Measurements from ENCODE around the gene VSTM4.

Gene VSTM4

DNA sequence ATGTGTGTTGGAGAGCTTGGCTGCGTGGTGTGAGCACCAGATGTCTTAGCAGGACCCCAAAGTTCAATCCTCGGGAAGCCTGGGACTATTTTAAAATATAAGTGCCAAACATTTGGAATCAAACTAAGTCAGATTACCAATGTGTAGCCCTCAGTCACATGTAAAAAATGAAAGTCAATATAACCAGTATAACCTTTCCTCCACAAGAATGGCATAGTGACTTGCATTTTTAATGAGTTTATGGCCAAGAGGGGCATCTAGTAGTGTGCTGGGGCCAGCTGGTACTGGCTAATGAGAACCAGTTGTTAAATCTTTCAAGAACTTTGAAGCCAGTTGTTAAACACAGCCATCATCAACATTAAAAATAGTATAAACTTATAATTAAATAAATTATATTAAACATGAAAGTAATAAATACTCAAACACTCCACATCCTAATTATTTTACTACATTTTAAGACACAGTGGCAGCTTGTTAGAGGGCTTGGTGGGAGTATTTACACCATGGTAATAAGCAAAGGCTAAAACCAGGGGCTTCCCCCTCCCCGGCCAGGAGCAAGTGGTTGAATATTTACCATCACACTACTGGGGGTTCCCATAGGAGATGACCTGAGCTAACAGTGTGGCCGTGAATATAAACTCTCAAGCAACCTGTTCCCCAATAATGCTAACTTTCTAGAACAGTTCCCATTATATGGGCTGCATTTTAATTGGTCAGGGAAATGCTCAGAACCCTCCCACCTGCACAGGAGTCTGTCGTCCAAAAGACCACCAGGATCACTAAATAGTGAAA lies 26.4 kb upstream of the VSTM4 start:
- DNase-seq (ENCODE audit: low read depth): no peak

DNA sequence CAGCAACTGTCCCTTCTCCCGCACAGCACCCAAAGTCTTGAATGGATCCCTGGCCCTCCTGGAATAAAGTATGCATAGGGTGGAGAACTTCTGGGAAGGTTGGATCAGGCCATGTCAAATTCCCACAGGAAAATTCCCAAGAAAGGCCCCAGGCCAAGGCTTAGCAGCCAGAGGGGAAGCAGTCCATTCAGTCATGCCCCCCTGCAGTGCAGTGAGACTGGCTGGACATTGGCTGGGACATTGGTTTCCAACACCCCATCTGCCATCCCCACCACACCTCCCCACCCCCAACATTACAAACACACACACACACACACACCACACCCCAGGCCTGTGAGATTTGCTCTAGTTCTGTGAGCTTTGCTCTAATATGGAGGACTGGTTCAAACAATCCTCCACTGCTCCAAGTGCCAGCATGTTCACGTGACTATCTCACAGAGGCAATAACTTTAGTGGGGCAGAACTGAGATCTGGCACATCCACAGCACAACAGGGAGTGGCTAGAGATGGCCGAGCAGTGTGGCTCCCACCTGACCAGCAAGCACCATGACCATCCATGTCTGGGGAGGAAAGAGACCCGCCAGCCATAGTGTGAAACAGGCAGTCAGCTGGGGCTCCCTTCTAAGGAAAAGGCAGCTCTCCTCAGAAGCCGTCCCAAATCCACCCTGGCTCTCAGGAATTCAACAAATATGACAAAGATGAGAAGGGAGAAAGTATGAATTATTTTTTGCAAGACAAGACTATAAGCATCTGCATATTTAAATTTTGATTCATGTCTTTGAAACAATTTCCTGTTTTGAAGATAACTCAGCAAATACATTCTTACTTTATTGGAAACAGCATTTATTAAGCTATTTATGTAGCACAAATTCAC lies 25.2 kb upstream of the VSTM4 start:
- DNase-seq (ENCODE audit: low read depth): peak; percentile 42

DNA sequence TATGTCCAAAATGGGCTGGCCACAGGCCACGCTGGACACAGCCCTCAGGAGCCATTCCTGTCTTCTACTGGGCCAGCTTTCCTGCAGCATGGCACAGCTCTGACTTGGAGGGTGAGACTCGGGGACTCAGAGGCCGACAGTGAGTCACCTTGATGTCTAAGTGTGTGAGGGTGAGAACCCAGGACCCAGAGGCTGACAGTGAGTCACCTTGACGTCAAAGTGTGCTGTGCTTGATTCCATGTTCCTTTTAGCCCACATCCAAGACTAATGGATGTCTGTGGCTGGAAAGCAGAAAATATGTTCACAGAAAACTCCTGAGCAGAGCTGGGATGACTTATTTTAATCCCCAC lies 24.5 kb upstream of the VSTM4 start:
- DNase-seq (ENCODE audit: low read depth): peak; percentile 99

DNA sequence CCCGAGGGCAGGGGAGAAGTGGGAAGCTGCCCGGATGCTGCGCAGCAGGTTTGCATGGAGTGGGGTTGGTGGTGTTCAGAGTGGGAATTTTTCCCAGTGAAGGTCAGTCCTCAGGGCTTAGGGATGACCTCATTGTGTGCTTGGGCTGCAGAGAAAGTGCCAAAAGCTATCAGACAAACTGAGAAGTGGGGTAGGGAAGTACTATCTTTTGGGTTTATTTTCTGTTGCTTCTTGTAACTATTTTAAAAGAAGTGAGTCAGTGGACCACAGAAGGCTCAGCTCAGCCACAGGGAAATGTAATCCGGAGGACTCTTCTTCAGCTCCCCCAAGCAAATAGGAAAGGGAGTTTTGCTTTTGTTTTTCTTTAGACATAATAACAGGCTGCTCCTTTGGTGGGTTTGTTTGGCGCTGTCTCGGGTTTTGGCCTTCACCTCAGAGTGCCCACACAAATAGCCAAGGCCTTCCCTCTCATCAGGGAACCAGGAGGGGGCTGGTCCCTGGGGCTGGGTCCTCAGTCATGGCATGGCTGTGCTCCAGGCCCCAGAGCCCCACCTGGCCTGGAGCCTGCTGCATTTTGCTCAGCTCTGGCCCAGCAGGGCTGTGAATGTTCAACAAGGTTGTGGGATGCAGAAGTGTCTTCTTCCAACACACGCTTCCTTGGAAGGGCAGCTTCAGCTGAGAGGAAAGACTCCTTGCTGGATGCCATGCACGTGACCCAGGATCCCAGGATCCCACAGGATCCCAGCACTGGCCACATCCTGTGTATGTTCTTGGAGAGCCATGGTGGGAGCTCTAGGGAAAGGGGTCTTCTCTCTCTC lies 23.9 kb upstream of the VSTM4 start:
- peak; percentile 78 for DNase-seq (ENCODE audit: low read depth)

DNA sequence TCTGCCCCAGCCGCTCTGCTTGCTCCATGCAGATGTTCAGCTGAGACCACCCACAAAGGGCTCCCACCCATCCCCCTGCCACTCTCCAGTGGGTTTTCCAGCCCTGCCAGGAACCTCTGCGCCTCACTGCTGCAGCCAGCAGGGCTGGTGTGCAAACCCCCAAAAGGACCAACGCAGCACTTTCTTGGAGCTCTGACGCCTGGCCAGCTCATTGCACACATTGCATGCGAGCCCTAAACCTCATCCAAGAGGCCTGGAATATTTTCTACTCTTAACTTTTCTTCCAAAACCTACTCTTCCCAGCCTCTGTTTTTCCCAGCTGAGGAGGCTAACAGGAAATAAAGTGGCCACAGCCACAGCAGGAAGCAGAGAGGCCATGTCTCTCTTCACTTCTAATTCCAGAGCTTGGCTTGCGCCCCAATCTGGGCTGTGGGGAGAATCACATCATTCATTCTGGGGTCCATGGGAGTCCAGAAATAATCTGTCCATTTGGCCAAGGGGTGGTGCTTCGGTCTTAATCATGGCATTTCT lies 23.1 kb upstream of the VSTM4 start:
- DNase-seq (ENCODE audit: low read depth): peak; percentile 63

DNA sequence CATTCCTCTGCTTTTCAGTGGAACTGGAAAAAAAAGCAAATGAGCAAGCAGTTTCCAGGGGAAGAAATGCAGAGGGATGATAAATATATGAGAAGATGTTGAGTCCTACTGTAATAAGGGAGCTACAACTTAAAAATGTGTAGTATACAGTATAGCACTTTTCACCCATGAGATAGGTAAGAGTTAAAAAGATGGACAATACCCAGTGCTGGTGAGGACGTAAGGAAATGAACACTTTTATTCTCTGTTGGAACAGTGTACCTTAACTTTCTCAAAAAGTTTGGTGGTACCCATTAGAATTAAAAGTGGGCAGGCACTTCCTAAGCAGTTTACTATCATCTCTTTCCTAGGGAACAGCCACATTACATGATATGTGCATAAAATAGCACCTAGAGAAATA lies 21.2 kb upstream of the VSTM4 start:
- DNase-seq (ENCODE audit: low read depth): no peak

DNA sequence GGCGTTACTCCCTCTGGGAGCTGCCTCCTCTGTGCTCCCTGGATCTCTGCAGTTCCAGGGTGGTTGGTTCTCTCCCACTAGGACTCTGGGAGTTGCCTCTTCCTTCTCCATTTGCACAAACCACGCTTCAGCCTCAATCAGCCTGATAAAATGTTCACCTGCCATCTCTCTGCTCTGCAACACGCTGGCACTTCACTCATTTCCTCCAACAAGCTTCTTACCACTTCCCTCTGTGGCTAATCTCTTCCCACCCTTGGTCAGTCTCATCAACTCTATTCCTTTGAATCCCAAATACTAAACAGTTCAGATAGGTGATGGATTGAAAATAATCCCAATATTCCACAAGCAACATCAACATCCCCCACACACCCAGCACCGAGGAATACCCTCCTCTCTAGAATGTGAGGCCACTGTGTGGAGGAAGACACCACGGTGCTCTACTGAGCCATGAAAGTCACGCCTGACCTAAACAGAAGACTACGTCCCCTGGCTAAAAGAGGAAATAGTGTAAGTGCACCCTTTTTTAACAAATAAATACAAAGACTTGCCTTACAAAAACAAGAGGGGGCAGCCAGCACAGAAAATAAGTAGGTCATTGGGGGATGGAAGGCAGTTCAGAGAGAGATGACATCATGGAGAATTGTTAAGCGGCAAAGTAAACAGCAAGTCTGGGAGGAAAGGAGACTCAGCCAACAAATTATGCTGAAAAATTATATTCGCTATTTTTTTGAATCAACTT lies 20.4 kb upstream of the VSTM4 start:
- no peak for DNase-seq (ENCODE audit: low read depth)

DNA sequence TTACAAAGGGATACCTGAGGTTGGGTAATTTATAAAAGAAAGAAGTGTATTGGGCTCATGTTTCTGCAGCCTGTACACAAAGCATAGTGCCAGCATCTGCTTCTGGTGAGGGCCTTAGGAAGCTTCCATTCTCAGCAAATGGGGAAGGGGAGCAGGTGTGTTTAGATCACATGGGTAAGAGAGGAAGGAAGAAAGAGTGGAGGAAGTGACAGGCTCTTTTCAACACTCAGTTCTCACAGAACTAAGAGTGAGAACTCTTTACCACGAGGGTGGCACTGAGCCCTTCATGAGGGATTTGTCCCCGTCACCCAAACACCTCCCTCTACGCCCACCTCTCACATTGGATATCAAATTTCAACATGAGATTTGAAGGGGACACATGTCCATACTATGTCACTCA lies 19.0 kb upstream of the VSTM4 start:
- no peak for DNase-seq (ENCODE audit: low read depth)

DNA sequence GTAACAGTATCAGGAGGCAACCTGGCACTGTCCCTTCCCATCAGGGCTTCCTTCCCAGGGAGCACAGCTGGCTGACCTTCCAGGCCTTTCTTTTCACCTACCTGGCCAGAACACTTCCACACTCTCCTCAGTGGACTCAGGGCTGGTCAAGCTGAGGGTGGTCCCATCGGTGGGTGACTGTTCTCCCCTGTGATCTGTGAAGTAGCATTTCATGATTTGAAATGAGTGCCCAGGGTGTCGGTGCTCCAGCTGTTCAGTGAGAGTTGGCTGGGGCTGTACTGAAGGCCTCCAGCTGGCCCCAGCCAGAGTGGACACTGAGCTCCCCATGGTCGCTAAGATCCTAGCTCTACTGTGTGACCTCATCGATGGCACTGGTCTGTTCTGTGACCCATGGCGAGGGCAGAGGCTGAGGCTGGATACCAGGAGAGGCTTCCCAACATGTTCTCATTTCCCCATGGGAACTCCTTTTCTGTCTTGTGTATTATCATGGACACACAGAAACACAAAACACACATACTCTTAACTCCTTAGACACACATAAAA lies 18.5 kb upstream of the VSTM4 start, which contains the start of gene FAM170B:
Gene FAM170B (minus strand): TSS at position 316 of the 543 bp plus-strand sequence. CDS start 103 bp downstream, at position 213.
- no peak for DNase-seq (ENCODE audit: low read depth)

DNA sequence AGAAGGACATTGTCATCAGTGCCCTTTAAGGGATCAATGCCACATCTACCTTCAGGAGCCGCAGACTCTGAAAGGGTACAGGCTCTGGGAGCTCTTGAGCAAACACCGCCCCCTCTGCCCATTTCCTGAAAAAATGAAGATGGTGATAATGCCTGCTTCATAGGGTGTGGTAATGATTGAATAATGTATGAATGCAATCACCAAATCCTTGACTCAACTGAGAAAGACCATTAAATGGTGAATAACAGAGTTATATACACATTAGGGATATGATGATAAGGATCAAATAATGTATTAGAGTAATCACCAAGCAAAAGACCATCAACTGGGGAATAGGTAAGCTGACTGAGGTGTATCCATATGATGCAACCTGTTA lies 17.0 kb upstream of the VSTM4 start:
- no peak for DNase-seq (ENCODE audit: low read depth)

DNA sequence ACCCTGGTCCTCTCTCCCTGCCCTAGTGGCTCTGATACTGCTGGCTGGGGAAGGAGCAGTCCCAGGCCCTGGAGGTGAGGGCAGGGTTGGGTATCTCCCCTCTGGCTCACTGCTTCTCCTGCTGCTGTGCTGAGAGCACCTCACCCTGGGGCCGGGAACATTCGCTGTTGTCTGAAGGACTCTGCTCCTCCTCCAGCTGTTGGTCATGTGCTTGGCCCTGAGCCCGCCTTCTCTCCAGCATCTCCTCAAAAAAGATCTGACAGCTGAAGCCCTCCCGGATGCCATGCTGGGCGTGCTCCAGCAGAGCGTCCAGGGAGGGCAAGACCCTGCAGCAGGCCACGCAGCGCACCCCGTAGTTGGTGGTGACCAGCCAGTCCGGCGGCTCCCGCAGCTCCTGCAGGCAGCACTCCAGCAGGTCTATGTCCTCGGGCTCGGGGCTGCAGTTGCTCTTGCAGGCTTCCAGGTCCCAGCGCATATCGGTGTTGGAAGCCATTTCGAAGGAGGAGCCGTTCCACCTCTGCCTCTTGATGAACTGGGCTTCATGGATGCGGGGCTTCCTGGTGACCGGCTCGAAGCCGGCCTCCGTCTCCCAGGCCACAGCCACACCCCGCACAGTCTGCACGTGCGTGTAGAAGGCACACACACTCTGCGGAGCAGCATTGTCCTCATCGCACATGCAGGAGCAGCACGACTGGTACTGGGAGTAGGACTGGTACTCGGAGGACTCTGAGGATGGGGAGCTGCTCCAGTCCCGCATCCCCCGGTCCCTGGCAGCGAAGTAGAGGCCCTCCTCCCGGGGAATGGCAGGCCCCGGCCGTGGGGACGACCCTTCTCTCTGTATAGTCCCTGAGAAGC lies 16.4 kb upstream of the VSTM4 start:
- no peak for DNase-seq (ENCODE audit: low read depth)

DNA sequence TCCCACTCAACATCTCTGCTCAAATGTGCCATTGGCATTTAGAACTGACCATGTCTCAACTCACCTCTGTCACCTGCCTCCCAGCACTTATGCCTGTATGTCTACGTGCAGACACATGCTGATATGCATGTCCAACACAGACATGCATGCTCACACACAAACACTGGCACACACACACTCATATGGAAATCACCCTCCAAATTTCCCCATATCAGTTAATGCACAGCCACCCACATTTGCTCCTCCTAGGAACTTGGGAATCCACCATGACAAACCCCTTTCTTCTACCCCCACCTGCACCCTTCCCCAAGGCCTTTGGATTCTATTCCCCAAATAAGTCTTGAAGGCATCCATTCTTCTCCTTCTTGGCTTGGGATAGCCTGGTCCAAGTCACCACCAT lies 14.1 kb upstream of the VSTM4 start:
- no peak for DNase-seq (ENCODE audit: low read depth)

DNA sequence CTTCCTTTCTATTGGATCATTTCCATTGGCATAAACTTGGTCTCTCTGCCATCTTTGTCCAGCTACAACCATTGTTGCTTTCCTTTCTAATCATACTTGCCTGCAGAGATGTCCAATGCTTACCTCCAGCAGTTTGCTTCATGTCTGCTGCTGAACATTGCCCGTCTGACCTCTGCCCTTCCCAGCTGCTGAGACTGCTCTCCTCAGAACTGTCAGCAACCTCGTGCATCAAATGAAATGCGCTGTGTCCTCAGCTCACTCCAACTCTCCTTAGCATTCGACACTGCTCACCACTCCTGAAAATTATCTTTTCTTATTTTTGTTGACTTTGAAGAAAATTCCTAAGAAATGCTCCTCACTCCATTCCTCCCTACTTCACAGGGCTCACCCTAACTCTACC lies 13.5 kb upstream of the VSTM4 start:
- no peak for DNase-seq (ENCODE audit: low read depth)

DNA sequence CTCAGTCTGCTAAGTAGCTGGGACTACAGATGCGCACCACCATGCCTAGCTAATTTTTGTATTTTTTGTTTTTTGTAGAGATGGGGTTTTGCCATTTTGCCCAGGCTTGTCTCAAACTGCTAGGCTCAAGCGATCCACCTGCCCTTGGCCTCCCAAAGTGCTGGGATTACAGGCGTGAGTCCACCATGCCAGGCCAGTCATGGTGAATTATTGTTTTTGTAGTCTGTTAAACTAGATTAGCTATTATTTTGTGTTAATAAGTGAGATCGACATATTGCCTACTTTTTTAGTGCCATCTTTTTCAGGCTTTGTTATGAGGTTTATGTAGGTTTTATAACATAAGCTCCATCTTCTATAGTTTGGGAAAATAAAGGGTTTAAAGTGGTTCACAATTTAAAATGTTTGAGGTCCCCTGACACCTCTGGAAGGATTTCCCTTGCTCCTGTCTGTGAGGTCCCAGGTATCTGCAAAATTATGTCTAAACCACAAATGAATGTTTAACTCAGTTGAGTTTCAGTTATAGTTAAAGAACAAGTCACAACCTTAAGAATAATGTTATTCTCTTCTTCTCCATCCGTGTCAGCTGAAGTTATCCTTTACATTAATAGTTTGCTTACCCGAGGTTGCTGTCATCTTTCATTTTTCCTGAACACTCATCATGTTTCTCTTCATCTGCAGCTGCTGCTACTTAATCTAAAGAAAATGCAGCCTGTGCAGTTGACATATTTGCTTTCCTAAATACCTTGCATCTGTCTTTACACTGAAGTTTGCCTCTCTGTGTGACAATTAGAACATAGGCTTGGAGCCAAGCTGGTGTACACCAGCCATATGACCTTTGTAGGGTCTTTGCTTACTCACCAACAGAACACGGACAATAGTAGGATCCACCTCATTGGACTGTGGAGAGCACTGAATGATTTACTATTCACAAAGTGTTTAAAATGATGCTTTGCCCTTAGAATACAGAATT lies 8.9 kb upstream of the VSTM4 start:
- DNase-seq (ENCODE audit: low read depth): no peak

DNA sequence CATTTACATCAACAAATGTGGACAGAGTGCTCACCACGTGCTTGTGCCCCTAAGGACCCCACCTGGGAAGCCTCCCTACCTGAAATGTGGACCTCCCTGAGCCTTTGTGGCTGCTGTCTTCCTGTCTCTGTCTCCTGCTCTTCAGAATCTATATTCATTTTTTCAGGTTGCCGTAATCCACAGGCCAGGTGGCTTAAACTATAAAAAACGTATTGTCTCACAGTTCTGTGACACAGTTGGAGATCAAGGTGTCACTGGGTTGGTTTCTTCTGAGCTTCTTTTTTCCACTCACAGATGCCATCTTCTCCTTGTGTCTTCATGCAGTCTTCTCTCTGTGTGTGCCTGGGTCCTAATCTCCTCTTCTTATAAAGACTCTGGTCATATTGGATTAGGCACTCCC lies 5.6 kb upstream of the VSTM4 start:
- DNase-seq (ENCODE audit: low read depth): no peak

DNA sequence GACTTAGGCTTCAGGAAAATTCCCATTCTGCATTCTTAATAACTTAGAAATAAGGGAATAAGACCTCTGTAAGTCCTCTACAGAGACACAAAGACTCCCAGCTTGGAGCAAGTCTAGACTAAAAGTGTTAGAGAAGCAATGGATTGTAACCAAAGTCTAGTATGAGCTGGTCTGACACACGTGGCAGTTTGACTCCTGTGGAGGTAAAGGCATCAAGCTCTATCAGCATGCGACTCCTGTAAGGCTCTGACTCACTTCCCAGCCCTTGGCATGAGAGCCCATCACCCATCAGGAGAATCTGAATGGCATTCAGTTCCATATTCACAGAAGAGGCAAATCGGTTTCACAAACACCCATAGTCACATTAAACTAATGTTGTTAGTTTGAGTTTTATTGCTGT lies 4.4 kb upstream of the VSTM4 start:
- DNase-seq (ENCODE audit: low read depth): peak; percentile 40

DNA sequence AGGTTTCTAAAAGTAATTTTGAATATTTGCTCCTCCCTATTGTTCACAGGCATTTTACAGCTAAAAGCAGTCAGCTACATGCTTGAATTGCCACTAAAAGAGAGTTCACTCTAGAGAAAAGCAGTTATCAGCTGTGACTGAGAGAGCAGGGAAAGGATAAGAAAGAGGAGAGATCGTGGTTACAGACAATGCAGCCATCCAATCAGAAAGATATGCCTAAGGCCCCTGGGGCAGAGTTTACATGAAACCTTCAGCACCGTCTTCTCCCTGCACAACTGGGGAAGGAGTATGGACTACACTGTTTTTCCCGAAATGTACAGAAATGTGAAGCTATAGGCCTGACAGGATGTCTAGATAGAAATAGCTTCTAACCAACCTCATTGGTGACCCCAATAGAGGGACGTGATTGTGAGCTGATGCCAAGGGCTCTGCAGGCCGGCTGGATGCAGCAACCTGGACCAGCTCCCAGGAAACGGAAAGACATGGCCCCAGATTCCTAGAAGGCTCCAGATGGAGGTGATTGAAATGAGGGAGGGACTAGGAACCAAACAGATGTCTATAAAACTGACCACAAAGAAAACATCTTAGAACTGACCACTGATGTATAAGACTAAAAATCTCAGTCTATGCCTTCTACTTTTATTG lies 3.2 kb upstream of the VSTM4 start:
- no peak for DNase-seq (ENCODE audit: low read depth)

DNA sequence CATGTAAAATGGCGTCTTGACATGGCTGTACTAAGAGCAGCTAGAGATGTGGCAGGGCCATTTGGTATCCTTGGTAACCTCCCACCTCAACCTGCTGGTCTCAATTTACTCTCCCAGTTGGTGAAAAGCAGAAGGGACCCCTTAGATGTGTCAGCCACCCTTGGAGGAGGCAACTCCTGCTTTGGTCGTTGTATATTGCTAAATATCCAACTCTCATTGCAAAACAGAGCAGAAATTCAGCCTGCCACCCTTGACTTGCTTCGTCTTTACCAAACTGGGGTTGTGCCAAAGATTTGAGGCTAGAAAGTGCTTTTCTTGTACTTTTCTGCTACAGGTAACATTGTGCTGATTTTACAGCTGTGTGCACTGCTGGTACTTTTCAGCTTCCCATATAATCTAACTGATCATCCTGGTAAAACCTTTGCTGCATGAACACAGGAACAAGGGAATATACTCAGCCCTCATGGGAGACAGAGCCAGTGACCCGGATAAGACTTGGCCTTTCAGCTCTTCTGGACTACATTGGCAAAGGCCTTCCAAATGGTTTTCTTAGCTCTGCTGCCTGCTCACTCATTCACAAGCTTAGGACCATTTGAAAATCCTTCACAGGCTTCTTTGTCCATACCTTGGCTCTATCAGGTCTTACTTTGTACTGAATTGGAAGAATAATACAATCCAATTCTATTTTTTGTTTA lies 2.2 kb upstream of the VSTM4 start:
- DNase-seq (ENCODE audit: low read depth): no peak
